GM10248 (cell line): ENCODE data around the gene SLC6A9.

Source experiments
- CTCF ChIA-PET: fragments of 300-600 bp; sonication (Branson Sonifier 250); formaldehyde crosslinking; extraction: SDS; loops from one replicate; lab custom pipeline; 2021; ENCODE audit warnings: antibody characterized with exemption; lab: Yijun Ruan, JAX
- POLR2A ChIA-PET: fragments of 350-650 bp; sonication (Branson Sonifier 250); formaldehyde crosslinking; extraction: SDS; loops from one replicate; lab custom pipeline; 2020; ENCODE audit warnings: antibody characterized with exemption; lab: Yijun Ruan, JAX
- DNase-seq: peaks from one replicate; pipeline ENCODE4 v3.0.0; 2012; ENCODE audit errors: extremely low spot score
- CTCF ChIP-seq: IDR thresholded peaks from 2 replicates; pipeline ENCODE4 v1.5.1; 2012; ENCODE audit warnings: mild to moderate bottlenecking, low read depth; ENCODE audit errors: extremely low read depth, missing control alignments, control extremely low read depth

SLC6A9 gene

GRCh38 chr1:43996733-43997115 lies 34.5 kb downstream of the SLC6A9 start:
- no peak for DNase-seq
- TF ChIP-seq CTCF, result no peak
- ChIA-PET CTCF (interaction anchor here (5.8 to 6.4 kb wide), 2 partner anchors 9 to 40 kb away, joined by 23 to 59 read pairs; no protein-coding TSS in a partner anchor), POLR2A (no interaction called here)

GRCh38 chr1:43995984-43996732 lies 35.1 kb downstream of the SLC6A9 start:
- ChIA-PET POLR2A (no interaction called here), CTCF (interaction anchor here (1.6 to 6.4 kb wide), 3 partner anchors 10 to 53 kb away, joined by 7 to 59 read pairs (median 23); no protein-coding TSS in a partner anchor)
- no peak for DNase-seq
- TF ChIP-seq CTCF, result no peak

GRCh38 chr1:43994794-43995790 lies 36.2 kb downstream of the SLC6A9 start:
- TF ChIP-seq CTCF, result peak; percentile 27
- POLR2A ChIA-PET, result no interaction called here
- DNase-seq, result peak; percentile 55
- CTCF ChIA-PET, result interaction anchor here (0.7 to 6.4 kb wide), 6 partner anchors 8 to 54 kb away, joined by 3 to 59 read pairs (median 6); no protein-coding TSS in a partner anchor

GRCh38 chr1:43994071-43994470 lies 37.2 kb downstream of the SLC6A9 start:
- CTCF ChIA-PET, result interaction anchor here (1.3 to 6.4 kb wide), 5 partner anchors 9 to 659 kb away, joined by 3 to 59 read pairs (median 6); no protein-coding TSS in a partner anchor
- no peak for DNase-seq
- no peak for TF ChIP-seq CTCF
- POLR2A ChIA-PET, result no interaction called here

- CTCF ChIA-PET, result interaction anchor here (1.0 to 6.4 kb wide), 7 partner anchors 10 to 660 kb away, joined by 3 to 59 read pairs (median 6); no protein-coding TSS in a partner anchor
- POLR2A ChIA-PET, result interaction anchor here (0.6 kb wide), 1 partner anchor 15 kb away, joined by 3 read pairs; no protein-coding TSS in a partner anchor
- DNase-seq, result no peak
- TF ChIP-seq CTCF, result no peak
Measured at GRCh38 chr1:43993206-43993914, 37.9 kb downstream of the SLC6A9 start.
